GM04503 (cell line): ENCODE results near the gene MTM1.

Source experiments
- DNase-seq: peaks from one replicate; pipeline ENCODE4 v3.0.0-alpha.2; 2012; ENCODE audit warnings: low read depth

The MTM1 gene

DNA sequence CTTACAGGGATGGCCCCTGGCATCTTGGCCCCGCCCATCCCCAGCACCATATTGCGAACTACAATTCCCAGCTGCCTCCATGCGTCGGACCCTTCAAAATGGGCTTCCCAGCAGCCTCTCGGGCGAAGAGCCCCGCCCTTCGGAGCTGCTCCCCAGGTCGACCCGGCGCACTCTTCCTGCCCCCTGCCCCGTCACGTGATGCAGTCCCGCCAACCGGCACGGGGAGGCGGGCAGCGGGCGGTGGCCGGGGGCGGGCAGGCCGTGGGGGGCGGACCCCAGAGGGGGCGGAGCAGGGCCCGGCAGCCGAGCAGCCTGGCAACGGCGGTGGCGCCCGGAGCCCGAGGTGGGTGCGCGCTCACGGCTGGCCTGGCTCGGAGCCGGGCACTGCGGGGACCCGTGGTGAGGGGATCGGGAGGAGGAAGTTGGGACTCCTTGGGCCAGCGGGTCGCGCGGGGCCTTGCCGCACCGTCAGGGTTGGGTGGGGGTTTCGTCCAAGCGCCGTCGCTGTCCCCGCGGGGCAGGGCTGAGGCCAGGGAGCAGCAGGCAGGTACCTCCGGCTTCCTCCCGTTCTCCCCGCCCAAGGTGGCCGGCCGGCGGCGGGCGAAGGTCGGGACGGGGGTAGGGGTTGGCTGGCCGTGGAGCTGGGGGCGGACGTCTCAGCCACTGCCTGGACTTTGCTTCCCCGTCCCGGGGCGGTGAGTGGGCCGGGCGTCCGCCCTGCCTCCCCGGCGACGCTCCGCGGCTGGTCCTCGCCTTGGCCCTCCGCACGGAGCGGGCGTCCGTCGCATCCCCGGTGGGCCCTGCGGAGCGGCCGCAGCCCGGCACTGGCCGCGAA lies at the start of gene MTM1:
Gene MTM1 (plus strand): TSS at position 302 of the 835 bp plus-strand sequence. CDS start 23,994 bp downstream, outside the sequence.
- DNase-seq: peak; percentile 65

DNA sequence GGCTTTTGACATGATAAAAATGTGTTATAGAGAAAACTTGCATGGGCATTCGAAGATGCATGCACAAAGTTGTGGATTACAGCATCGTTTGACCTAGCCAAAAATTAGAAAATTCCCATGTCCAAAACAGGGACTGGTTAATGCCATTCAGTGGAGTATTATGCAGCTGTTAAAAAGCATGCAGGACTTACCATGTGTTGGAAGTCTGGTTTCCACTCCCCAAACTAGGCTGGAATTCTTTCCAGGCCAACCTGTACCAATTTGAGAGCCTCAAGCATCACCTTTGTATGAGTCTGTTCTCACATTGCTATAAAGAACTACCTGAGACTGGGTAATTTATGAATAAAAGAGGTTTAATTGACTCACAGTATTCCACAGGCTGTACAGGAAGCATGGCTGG lies 45.9 kb upstream of the MTM1 start:
- no peak for DNase-seq

DNA sequence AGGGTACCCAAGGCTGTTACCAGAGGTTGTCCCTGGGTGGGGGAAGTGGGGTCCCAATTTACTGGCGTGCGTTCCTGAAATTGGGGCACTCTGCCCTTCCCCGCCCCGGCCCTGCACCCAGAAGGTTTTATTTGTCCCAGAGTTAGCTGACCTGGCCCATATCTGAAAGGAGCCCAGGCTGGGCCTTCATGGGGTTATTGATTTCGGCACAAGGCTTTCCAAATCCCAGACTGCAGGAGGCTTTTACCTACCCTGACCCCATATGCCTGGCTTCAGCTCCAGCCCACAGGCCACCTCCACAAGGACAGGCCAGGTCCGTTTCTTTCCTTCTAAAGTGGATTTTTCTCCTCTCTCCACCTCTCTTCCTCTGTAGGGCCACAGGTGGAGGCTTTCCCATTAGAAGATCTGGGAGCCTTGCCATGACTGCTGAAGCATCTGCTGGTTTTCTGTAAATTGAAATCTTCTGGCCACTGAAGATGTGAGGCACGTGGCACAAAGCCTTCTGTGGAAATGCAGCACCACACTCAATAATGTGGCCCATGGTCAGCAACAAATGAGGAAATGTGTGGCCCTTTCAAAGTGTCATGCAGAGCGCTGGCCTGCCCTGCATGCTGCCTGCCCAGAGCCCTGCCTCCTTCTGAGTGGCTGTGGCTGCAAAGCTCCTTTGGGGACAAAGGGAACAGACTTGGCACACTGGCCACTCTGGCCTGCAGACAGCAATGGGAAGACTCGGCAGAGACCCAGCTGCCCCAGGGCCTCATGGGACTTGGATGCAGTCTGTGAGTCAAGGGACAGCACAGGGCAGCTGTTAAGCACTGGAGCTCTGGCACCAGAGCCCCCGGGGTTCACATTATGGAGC lies 43.1 kb upstream of the MTM1 start:
- DNase-seq: no peak

DNA sequence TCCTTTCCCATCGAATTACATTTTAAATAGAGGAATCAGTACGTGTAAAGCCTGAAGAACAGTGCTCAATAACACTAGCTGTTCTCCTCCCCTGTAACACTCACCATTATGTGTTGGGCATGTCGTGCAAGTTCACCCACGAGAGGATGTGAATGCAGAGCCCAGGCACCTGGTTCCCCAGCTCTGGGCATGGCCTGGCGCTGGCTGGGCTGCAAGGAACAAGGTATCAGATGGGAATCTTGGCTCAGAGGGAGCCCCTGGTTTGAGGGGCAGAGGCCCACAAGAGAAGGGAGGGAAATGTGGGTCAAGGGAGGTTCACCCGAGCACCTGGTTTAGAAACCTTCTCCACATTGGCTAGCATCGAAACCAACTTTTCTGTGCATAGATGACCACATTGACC lies 41.7 kb upstream of the MTM1 start:
- no peak for DNase-seq

DNA sequence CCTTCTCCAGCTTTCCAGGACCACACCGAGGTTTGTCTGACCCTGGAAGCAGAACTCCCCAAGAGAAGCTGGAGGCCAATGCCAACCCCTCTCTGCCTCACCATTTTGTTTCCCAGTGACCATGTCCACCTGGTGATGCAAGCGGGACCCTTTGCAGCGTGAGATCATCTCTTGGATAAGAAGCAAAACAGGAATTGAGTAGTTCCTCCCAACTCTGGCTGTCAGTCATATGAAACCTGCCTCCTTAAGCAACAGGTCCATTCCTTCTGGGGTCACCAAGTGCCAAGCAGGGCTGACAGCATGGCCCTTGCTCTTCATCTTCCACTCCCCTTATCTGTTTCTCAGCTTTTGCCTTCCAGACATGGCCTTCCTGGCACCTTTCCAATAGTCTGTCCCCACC lies 41.3 kb upstream of the MTM1 start:
- no peak for DNase-seq

DNA sequence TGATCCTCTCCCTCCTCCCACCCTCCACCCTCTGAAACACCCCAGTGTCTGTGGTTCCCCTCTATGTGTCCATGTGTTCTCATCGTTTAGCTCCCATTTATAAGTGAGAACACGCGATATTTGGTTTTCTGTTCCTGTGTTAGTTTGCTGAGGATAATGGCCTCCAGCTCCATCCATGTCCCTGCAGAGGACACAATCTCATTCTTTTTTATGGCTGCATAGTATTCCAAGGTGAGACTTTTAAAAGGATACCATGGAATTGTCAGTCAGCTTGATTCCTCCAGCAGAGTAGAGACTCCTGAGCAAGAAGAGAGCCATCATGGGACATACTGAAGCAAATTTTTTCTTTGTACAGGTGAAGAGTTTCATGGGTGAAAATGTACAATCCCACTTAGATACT lies 38.8 kb upstream of the MTM1 start:
- DNase-seq: no peak

DNA sequence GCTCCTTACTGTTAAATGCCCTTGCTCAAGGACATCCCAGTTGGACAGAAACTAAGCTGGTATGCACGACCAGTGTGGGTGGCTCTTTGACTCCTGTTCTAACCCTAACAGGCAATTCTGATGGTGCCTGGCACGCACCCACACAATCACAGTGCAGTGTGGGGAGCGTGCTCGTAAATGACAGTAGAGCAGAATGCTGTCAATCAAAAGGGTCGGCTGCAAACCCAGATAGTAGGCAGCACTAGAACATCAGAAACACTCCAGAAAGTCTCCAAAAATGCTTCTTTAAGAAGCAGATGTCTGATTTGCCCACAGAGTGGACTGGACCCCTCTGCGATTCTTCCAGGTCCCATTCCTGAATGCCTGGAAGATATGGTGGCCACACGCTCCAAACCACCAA lies 37.6 kb upstream of the MTM1 start:
- no peak for DNase-seq

DNA sequence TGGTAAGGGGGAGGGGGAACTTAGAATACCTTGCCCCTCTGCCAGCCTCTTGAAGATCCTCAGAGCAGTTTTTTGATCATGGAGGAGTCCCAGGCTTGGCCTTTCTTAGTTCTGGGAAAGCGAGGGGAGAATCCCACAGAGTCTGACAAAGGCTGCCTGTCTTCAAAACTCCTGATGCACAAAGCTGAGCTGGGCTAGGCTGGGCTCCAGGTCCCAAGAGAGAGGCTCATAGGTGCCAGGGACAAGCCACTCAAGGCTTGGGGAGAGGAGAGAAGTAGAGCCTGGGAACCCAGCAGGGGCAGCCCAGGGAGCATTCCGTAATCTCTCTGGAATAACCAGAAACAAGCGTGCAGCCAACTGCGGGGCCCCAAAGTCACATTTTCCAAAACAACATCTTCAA lies 37.0 kb upstream of the MTM1 start:
- DNase-seq: no peak

DNA sequence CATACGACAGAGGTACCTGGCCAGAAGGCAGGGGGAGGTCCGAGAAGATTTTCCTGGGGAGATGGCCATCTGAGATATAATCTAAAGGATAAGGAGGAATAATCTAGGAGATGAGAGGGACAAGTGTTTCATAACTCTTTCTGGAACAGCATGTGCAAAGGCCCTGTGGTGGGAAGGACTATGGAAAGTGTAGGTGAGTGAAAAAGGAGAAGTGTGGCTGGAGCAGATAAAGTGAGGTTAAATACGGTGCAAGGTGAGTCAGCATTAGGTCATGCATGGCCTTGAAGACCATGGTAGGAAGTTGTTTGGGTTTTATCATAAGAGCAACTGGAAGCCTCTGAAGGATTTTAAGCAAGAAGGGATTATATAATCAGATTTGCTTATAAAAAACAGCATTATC lies 34.6 kb upstream of the MTM1 start:
- DNase-seq: no peak

DNA sequence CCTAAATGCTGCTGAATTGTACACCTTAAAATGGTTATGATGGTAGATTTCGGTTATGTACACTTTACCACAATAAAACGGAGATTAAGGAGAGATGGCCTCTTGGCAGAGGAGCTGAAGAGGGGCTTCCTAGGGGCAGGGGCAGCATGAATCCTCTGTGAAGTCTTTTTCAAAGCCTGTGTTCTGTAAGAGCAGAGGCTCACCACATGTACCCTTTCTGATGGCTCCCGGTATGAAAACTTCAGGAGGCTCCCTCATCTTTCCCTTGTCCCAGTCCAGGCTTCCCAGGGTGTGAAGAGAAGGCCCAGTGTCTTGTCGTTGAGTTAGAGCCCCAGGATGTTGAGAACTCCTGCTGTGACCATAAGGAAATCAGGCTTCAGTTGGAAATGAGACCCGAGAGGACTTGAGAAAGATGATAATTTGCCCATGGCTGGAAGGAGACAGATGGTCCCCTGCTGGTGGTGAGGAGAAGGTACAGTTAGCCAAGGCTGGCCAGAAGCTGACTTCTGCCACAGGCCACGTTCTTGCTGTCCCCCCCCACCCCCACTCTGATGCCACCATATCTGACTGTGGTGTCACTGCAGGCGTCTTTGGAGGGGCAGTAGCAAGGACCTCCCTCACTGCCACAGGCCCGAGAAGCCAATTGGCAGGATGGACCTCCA lies 31.8 kb upstream of the MTM1 start:
- DNase-seq: no peak

DNA sequence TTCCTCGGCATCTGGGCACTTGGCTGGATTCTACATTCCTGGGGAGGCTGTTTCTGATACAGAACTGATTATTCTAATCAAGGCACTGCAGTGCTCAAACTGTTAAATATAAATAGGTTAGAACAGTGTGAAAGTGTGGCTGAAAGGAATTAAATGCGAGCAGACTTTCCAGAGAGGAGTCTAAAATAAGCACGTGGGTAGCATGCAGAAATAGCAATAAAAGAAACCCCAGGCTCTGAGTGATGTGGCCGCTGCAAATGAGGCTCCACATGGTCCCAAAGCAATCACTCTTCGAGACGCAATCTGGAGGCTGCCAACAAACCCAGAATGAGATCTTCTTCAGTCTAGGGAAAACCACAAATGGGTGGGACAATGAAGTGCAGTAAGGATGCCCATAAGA lies 30.6 kb upstream of the MTM1 start:
- no peak for DNase-seq

DNA sequence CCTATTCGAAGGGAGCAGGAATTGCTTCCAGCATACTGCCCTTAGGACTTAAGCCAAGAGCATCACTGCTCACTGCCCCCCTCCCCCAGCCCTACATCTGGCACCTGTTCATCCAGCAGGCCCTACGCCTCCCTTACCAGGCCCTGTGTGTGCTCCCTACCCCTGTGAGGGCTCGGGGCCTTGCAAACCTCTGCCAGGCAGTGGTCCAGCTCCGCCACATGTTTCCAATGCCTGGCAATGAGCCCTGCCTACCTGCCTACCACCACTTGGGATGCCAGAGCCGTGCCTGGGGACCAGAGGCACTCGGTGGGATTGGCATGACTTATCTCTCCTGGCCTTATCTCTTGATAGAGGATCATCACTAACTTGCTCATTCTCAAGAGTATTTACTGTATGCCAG lies 27.5 kb upstream of the MTM1 start:
- DNase-seq: no peak

DNA sequence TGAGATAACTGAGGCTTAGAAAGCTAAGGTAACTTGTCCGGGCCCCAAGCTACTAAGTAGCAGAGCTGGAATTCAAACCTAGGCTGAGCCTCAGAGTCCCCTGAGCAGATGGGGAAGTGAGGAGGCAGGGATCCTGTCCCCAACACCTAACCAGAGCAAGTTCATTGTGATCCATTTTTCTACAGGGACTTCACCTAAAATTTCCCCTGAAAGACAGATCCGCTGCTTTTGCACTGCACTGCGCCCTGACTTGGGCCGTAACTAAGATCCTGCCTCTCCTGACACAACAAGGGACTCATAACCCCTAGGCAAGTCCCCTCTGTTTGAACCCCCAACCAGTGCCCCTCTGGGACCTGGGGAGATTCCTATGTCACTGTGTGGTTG lies 25.6 kb upstream of the MTM1 start:
- DNase-seq: no peak

DNA sequence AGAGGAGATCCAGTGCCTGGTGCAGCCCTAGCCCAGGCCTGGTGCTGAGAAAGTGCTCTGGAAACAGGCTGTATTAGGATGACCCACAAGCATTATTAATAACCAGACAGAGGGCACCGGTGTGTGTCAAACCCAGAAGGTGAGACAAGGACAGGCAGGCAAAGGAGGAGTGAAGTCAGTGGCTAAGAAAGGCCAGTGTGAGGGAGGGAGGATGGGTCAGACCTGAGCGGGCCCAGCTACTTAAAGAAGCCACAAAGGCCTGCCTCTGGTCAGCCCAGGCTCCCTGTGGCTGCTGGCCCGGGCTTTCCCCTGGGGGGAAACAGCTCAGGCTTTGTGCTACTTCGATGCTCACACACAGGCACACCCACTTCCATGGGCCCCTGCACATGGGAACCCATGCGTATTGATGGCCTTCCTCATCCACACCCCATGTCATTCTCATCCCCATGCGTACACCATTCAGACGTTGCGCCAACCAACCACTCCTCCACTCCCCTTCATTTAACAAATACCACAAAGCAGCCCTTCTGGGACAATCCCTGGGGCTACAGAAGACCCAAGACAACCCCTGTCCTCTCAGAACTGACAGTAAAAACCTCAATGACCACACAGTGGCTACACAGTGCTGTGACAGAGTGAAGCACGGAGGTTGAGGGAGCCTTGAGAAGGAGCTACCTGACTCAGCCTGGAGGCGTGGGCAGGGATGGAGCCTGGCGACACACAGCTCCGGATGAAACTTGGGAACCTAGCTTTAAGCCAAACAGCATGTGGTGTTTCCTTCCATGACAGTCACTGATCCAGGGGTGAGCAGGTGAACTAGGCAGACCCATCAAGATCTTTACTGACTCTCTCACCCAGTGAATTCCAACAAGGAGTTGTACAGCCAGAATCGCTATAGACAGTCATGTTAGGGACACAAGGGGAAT lies 24.9 kb upstream of the MTM1 start:
- no peak for DNase-seq

DNA sequence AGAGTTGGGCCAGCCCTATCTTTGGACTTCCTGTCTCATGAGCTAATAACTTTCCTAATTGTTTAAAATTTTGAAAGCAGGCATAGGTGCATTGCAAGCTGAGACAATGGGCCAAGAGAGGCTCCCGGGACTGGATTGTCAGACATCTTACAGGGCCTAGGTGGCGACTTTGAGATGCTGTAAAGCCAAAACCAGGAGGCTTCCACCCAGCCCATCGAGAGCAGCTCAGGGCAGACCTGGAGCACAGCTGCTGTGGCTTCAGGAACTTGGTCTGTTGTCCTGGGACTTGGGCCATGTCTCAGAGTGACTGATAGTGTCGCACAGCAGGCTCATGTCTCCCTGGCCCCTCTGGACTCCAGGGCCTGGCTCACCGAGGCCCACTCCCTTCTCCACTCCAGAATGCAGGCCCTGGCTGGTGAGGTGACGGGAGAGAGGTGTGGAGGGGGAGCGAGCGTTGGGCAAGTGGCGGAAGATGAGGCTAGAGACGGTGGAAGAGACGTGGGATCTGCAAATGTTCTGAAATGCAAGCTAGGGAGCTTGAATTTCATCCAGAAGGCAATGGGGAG lies 24.1 kb upstream of the MTM1 start:
- DNase-seq: no peak

DNA sequence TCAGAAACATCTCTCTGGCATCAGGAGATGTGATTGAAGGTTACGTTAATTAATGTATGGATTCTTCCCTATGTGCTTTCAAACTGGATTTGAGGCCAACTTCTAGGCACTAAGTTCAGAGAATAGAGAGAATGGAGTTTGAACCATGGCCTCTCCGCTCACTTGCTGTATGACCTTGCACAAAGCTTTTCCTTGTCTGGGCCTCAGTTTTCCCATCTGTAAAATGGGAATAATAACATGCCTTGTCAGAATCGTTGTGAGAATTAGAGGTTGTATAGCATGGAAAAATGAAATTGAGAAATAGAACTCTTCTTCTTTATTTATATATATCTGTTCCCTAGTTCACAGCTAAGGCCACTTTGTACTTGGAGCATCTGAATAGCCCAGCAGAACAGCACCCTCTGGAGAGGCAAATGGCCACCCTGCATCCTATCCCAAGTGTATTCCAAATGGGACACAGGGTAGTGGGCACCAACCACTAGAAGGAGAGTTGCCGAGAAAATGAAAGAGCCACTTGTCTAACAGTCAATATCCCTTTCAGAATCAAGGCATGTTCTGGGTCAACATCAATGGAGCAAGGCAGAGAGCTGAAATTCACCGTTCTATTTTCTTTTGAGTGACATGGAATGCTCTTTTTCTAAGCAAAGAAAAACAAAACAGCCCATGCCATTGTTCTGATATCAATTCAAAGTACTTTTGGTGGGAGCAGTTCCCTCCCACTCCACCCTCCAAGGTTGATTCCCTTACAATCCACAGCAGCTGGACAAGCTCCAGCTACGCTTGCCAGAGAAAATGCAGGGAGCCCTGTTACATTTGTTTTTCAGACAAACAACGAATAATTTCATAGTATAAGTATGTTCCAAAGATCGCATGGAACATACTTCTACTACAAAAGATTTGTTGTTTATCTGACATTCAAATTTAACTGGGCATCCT lies 23.3 kb upstream of the MTM1 start:
- DNase-seq: no peak

DNA sequence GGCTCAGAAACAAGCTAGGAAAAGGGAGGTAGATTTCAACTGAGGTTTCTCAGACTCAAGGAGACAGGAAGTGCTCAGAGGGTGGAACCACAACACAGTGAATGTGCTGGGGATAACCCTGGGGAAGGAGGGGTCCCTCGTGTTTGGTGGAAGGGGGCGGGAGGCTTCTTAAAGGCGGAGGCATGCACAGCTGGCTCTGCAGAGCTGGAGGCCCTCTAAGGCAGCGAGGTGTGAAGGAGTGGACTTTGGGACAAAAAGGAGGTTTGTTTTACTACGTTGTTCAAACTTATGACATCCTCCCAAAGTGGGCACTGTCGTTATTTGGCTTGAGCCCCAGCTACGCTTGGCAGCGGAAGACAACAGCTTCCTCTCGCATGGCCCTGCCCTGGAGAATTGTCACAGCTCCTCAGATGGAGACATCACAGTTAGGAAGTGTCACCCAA lies 21.7 kb upstream of the MTM1 start:
- no peak for DNase-seq

DNA sequence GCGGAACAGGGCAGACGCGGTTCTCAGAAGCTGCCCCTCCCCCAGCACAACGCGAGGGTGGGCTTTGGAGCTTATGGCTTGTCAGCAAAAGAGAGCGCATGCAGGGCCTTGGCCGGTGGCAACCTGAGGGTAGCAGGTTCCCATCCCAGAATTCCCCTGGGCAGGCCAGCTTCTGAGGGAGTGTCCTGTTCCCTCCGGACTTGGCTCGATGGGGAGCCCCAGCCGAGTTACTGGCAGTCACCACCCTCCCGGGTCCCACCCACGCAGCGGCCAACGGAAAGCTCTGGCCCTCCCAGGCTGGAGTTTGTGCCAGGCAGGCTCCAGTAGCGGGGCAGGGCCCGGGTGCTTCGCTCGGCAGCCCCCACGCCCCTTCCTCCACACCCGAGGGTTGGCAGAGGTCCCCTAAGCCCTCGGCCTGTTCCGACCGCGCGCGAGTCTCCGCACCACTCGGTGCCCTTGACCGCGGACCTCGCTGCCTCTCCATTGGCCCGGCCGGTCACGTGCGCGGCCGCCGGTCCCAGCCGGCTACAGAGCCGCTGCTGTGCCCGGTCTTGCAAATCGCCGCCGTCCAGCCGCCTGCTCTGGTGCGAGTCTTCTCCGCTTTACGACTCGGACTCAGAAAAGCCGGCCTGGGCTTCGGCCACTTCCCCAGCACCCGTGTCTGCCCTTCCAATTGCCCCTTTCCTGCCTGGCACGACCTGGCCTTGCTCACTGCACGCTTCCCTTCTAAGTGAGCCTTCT lies 20.9 kb upstream of the MTM1 start:
- DNase-seq: no peak

DNA sequence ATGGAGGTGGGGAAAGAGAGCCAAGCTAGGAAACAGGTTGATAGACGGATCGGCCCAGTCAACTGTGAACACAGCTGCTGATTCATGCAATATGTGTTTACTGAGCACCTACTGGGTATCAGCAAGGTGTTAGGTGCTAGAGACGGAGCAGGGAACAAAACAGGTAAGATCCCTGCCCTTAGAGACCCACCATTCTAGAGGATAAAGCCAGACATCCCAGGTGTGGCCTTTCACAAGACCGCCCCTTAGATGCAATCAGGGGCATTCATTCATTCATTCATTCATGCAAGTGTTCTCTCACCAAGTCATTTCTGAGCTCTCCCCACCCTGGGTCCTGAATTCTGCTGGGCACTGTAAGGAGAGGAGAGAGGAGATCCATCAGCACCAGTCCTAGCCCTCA lies 20.2 kb upstream of the MTM1 start:
- DNase-seq: no peak
